HG02678 (cell line): ENCODE data around the gene ANKS1B.
"Not testable (repeated sequence)": the region's sequence is repeated elsewhere in the genome, so short reads cannot be mapped to it uniquely, and the experiment has no call there.

Experiments
- ATAC-seq: cut with Tn5 transposase; IDR thresholded peaks from one replicate; pipeline ENCODE4 v1.9.1; 2021; ENCODE audit warnings: mild to moderate bottlenecking, moderate library complexity; ENCODE audit not compliant: unreplicated experiment

ANKS1B gene

DNA sequence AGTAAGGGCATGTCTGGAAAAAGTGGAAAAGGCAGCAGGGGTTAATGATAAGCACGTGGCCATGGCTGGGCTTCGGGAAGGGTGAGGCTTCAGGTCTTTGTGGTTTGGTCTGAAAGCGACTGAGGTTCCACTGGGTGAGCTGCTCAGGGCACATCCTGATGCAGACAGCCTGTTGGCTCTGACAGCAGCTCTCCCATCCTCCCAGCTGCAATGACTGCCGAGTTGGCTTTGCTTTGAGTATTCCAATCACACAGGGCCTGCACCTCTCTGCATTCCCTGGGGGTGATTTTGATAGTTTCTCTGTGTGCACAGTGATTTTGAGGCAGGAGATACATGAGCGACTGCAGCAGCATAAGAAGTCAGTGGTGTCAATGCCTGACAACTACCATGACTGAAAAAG is 948.9 kb downstream of the ANKS1B start:
- no peak for ATAC-seq

DNA sequence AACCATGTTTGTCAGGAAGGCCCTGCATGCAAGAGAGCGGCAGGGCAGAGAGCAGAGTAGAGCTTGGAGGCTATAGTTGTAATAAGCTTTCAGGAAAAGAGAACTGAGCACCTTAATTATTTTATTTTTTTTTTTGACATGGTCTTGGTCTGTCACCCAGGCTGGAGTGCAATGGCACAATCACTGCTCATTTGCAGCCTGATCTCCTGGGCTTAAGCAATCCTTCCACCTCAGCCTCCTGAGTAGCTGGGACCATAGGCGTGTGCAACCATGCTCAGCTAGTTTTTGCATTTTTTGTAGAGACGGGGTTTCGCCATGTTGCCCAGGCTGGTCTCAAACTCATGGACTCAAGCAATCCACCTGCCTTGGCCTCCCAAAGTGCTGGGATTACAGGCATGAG is 950.5 kb downstream of the ANKS1B start:
- ATAC-seq = not testable (repeated sequence)

DNA sequence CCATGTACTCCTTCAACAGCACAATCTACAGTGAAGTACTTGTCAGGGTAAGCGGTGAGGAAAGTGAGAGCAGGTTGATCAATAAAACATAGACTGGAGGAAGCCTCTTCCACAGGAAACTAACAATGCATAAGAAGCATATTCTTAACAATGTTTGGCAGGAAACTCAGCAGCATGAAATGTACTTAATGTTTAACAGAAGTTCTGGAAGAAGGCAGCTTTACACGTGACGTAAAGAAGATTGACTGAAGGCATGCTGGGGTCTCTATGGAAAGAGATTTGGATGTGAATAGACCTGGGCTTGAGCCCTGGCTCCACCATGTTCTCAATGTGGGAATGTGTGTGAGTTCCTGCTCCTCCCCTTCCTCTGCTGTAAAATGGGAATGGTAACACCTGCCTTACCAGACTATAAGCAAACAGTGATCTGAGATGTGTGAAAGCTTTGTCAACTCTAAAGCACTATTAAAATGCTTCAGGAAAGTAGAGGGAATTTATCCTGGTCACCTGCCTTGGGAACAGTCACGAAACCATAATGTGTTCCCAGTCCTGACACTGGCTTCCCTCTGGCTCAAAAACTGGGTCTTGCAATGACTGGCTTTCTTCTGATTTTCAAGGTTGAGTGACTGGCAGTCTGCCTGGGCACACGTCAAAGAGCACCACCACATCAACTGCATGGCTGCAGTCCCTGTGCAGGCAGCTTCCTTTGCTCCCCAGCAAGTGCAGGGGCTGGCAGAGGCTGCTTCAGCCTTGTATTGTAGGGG is 955.0 kb downstream of the ANKS1B start:
- ATAC-seq = no peak

DNA sequence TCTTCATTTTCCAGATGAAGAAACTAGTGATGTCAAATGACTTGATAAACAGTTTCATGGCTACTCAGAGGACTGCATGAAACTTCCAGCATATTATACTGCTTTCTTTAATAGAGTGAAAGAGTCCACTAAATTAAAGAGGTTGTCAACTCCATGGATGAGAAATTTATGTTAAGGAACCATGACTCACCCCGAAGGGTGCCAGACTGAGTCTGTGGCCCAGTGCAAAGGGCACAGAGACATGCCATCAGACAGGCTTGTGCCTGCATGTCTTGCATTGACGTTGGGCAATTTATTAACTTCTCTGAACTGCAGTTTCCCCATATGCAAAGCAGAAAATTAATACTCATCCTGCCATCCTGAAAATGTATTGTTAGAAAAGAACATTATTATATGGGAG is 957.3 kb downstream of the ANKS1B start:
- ATAC-seq = no peak

DNA sequence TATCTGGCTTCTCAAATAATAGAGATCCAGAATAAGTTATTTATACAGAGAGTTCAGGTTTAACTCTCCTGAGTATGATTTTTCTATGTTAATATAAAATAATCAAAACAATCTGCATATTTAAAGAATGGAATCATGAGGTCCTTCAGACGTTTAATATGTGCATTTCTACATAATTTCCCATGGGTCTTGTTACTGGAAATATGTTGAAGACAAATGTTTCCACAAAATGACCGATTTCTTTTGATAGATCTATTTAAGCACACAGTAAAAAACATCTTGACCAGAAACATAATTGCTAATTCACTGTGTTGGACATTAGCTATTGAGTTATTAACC is 957.7 kb downstream of the ANKS1B start:
- no peak for ATAC-seq

DNA sequence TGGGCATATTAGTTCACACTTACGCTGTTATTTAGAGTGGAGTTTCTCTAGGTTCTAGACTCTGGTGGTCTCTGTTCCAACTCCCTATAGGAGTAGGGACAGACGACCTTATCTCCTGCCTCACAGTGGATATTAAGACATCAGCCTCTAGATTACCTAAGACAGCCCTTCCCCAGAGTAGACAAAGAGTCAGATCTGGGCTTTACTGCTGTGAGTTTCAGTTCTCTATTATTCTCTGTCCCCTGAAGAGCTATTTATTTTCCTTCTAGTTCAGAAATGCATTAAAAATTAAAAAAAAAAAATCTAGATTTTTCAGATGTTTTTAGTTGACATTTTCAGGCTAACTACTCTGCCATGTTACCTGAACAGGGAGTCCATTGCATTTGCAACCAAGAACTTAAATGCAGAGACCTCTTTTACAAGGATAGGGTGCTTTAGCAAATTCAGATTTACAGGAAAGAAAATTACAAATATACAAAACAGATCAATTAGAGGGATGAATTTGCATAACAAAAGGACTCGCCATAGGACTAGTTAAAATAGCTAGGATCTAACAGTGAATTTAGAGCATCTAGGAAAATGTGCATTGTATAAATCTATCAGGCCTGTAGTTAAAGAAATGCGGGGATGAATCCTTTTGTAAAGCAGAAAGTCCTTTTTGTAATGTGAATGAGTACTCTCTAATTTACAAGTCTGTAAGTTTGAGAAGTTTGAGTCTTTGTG is 958.2 kb downstream of the ANKS1B start:
- no peak for ATAC-seq

DNA sequence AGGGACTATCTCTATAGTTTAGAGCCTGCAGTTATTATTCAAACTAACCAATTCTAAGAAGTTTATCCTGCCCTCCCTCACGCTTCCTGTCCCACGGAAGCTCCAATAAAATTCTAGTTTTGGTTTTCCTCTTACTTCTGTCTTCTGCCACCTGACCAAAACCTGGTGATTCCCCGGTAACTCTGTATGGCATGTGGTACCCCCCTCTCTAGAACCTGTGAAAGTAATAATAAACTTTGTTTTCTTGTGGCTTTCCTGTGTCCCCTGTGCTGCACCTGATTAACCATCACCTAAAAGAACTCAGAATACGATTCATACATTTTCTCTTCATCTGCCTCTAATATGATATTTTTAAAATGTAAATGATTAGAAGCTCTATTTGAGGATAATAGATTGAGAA is 959.9 kb downstream of the ANKS1B start:
- ATAC-seq = no peak

DNA sequence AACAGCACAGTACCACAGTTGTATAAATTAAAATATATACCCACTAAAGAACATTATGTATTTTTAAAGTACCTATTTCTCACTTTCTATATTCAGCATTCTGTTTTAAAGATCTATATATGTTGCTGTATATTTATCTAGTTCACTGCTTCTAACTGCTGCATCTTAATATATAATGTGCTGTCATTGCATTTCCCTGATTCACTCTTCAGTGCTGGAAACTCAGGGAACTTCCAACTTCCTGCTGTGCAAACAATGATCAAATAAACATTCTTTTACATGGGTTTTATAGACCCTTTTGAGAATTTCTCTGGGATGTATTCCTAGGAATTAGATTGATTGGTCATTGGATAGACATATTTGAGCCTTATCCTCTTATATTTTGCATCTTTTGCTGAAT is 960.5 kb downstream of the ANKS1B start:
- no peak for ATAC-seq

DNA sequence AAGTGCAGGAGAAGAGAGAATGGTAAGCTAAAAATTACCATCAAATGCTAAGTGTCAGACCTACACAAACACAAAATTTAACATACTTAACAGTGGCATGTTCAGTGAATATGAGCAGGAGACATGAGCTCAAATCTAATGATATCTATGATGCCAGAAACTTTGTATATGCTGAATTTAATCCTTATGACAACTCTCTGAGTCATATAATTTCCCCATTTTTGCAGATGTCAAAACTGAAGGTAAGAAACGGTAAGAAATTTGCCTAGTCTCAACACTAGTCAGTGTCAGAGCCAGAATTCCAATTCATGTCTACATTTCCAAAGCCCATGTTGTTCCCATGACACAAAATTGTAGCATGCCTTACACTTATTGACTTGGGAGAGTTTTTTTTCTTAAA is 963.9 kb downstream of the ANKS1B start:
- ATAC-seq = no peak

DNA sequence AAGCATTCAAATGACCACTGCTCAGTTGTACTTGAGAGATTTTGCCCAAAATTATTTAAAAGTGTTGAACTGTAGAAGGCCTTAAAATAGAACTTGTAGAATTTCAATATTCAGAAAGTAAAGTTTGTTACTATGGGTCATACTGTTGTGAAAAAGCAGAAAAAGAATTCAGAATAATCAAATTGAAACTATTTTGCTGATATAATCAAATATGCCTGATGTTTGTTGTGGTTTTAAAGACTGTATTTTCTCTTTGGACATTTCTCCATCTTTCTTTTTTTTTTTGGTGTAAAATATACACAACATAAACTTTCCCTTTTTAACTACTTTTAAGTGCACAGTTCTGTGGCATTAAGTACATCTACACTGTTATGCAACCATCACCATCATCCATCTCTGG is 964.9 kb downstream of the ANKS1B start:
- ATAC-seq = no peak

DNA sequence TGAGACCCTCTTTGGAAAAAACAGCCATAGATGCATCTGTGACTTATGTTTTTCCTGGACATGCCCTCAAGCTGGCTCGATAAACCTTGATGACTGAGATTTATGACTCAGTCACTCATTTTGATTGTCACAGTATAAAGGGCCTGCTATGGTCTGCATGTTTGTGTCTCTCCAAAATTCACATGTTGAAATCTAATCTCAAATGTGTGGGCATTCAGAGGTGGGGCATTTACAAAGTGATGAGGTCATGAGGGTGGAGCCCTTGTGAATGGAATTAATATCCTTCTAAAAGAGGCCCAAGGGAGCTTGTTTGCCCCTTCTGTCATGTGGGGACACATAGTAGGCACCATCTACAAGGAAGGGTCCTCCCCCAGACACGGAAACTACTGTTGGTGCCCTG is 966.8 kb downstream of the ANKS1B start:
- ATAC-seq = no peak

DNA sequence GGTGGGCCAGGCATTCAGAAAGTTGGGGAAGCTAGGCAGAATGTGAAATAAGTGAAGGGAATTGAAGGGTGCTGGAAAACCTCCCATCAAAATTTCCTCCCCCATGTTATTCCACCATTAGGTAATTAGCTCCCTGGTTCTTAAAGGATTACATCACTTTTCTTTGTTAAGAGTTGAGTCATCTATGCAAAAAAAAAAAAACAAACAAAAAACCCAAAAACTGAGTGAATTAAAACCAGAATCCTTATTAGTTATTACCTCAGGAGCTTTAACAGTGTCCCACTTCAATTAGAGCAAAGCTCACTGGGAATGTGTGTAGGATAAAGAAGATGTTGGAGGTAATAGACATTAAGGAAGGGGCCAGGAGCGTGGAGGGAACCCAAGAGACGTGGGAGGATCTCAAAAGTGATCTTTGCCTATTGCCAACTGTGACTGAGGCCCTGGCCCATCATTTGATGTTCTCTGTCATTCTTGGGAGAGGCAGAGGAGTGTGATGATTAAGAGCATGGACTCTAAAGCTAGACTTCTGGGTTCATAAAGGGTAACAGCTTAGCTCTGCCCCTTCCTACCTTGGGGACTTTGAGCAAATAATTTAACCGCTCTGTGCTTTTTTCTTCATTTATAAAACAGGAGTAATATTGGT is 975.0 kb downstream of the ANKS1B start:
- ATAC-seq = no peak

DNA sequence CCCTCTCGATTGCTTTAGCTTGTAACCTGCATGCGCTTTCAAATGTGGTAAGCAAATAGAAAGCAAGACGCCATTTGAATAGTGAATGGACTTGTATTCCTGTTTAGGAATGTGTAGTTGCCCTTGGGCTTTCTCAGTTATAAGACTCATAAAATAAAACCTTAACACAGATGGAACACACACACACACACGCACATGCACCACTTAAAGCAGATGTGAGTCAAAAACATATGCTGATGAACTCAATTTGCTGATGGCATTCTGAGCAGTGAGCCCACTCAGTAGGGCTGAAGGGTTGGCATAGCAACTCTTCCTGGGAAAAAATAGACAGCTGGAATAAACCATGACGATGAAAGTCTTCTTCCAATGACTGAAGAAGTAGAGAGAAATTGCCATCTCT is 979.1 kb downstream of the ANKS1B start:
- ATAC-seq = no peak

DNA sequence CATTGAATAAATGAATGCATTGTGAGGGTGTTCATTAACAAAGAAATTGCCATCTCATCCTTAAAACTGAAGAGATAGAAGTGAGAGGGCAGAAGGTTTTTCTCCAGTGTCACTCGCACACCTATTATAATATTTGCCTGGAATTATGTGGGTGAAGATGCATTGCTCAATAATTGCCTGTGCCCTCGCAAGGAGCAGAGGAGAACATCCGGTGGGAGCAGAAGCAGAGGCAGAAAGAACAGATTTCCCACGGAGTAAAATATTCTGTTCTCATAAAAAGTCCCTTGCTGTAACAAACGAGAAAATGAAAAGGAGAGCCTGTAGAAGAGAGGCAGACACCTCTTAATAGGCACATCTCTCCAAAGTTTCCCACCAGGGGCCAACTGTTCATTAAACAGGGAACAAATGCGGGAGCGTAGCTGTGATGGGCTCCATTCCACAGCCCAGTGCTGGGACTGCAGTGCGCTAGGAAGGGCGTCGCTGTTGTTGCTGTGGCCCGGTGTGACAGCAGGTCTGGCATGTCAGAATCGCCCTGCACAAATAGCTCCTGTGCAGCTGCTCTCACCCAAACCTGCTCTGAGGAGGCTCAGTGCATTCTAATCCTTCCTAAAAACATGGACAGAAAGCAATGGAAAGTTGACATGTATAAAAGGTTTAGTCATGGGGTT is 979.8 kb downstream of the ANKS1B start:
- no peak for ATAC-seq

DNA sequence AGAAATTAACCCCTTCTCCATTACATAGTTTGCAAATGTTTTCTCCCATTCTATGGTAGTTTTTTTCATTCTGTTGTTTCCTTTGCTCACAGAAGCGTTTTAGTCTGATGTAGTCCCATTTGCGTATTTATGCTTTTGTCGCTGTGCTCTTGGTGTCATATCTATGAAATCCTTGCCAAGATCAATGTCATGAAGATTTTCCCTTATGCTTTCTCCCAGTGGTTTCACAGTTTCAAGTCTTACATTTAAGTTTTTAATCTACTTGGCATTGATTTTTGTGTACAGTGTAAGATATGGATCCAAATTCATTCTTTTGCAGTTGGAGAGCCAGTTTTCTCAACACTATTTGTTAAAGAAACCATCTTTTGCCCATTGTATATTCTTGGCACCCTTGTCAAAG is 982.0 kb downstream of the ANKS1B start:
- no peak for ATAC-seq

DNA sequence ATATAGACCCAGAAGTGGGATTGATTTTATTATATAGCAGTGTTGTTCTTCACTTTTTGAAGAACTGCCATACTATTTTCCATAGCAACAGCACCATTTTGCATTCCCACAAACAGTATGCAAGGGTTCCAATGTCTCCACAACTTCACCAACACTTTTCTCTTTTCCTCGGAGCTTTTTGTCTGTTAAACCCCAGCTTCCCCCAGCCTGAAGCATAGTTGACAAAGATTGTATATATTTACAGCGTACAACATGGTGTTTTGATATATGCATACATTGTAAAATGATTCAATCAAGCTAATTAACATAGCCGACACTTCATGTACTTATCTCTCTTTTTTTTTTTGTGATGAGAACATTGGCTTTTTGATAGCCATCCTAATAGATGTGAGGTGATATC is 982.6 kb downstream of the ANKS1B start:
- ATAC-seq = no peak

DNA sequence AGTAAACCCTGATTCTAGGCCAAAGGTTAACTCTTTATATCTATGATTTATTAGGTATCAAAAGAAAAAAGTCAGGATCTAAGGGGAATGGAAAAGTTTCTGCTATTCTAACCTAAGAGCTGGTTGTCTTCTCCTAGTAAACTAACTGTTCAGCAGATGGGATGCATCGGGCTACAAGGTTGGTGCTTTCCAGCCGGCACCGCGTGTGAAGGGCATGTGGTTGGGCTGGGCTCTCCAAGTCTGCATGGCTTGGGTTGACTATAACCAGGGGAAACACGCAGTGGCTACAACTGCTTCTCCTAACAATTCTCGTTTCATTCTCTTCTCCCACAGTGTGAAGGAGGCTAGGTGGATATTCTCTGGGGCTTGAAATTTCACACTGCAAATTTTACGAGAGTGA is 985.2 kb downstream of the ANKS1B start:
- ATAC-seq = no peak

DNA sequence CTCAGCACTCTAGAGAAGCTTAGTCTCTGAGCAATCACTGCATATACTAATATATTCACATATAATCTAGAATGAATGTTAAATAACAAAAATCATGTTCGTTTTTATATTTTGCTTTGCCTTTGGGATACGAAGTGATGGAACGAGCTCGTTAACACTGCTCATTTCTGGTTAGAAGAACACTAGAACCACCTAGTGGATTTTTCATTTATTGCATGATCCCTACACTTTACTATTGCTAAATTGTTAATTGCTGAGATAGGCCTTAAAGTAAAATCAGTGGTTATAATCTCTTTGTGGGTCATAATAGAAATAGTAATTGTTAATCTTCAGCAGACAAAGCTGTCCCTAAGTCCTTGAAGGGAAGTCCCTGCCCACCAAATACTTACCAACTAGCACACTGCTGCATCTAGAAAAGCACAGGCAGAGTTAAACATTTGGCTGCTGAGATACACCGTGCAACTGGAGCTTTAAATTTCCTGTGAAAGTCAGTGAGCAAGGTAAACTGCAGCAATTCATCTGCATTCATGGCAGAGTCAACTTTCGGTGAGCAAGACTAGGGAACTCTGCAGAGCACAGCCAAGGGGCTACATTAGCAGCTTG is 985.9 kb downstream of the ANKS1B start:
- ATAC-seq = peak; percentile 94

DNA sequence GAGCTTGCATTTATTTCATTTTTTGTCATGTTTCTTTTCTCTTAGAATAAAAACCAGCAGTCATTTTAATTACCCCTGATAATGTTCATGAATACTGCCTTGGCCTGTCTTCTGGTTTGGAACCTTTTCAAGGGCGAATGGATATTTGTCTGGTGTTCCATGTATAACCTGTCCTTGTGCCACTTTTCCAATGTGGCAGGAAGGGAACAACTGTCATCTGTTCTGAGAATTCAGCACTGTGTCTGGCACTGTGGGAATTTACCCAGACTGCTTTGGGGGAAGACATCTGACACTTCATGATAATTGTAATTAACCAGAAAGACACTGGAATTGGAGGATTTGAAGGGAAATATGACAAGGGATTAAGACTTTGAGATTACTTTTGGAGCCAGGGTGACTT is 986.8 kb downstream of the ANKS1B start:
- no peak for ATAC-seq

DNA sequence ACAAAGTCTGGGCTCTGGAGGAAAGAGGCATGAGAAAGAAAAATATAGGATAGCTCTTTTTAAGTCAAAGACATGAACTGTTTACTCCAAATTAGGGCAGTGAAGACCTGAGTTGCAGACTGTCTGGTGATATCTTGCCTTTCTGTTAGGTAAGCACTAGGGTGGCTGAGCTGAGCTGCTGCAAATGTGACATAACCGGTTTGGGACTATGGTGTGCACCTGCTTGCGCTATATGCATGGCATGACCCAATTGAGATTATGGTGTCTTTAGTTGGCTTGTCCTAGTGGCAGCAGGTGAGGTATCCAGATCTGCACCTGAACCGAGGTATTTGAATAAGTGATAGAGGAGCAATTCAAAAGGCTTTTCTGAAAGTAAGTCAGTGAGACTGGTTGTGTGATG is 994.1 kb downstream of the ANKS1B start:
- no peak for ATAC-seq

DNA sequence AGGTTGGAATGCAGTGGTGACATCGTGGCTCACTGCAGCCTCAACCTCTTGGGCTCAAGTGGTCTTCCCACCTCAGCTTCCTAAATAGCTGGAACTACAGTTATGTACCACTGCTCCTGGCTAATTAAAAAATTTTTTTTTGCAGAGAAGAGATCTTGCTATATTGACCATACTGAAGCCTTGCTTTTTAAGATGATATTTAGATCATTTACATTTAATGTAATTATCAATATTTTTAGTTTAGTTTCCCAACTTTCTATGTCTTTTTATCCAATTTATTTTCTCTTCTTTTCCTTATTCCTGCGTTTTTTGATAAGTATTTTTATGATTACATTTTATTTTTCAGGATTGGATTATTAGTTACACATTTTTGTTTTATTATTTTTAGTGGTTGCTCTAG is 999.6 kb downstream of the ANKS1B start:
- ATAC-seq = no peak
